GM21447 (cell line): Measurements from ENCODE around the gene FNDC3B.
A peak's percentile ranks its signal among the peaks of the same experiment; 100 is the strongest.

Experiments
- ATAC-seq: cut with Tn5 transposase; IDR thresholded peaks from one replicate; pipeline ENCODE4 v1.9.1; 2021; ENCODE audit not compliant: unreplicated experiment

Gene FNDC3B

DNA sequence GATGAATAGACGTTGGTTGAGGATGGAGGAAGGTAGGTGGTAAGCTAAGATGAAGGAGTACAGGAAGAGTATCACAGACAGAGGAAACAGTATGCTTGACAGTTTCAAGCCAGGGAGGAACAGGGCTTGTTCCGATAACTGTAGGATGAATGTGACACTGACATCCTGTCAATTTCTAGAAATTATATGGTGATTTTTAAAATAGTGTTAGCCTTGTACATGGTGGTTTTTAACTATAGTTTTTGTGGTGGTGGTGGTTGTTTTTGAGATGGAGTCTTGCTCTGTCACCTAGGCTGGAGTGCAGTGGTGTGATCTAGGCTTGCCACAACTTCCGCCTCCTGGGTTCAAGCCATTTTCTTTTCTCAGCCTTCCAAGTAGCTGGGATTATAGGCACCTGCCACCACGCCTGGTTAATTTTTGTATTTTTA lies 92.8 kb downstream of the FNDC3B start:
- no peak for ATAC-seq

GRCh38 chr3:172132721-172133311 lies 93.4 kb downstream of the FNDC3B start:
- no peak for ATAC-seq

GRCh38 chr3:172133838-172134237 lies 94.5 kb downstream of the FNDC3B start:
- ATAC-seq: no peak

DNA sequence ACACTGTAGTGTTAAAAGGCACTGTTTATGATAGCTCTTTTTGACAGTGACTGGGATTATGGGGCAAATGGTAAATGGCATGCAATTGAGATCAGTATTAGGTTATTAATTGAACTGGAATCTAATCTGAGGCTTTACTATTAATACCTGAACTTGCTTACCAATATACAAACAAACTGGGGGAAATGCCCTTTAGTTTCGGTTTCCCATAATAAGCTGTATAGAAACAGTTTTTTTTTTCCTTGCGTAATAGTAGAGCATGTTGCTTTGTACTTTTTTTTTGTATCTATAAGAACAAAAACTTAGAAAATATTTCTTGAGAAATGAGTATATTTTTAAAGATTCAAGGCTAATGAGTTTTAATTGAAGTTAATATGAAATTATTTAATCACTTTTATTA lies 95.0 kb downstream of the FNDC3B start:
- ATAC-seq: peak; percentile 41

DNA sequence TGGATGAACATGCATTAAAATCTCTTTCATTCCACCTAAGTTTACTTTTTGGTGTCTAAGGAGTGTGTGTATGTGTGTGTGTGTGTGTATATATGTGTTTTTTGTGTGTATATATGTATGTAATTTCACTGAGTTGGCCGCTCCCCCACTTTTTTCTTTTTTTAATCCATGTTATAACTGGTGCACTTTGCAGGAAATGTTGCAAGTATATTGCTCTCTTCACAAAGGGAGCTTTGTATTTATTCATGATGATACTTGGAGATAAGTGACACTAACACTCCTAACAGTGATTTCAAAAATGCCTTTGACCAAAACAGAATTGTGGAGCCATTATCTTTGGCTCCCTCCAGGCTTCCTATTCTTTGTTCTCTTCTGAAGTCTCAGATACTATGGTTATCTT lies 95.8 kb downstream of the FNDC3B start:
- ATAC-seq: no peak

- no peak for ATAC-seq
Observed at GRCh38 chr3:172135820-172136219, 96.4 kb downstream of the FNDC3B start.

- no peak for ATAC-seq
Observed at GRCh38 chr3:172136330-172136729, 97.0 kb downstream of the FNDC3B start.

- ATAC-seq: no peak
Observed at GRCh38 chr3:172137287-172138192, 98.2 kb downstream of the FNDC3B start.

DNA sequence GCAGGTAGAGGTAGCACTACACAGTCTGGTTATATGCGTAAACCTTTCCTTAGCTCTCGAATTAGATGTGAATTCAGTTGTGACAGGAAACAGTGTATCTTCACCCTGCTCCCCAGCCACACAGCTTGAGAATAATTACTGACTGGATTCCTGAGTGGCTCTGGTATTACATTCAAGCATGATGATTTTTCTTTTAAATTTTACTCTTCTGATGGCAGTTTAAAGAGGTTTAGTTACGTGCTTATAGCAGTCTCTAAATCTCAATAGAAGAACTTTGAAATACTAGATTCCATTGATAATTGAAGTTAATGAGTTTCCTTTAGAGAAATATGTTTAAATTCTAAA lies 98.8 kb downstream of the FNDC3B start:
- ATAC-seq: no peak

GRCh38 chr3:172138792-172139507 lies 99.6 kb downstream of the FNDC3B start:
- peak; percentile 40 for ATAC-seq

- no peak for ATAC-seq
Observed at GRCh38 chr3:172139528-172140276, 100.3 kb downstream of the FNDC3B start.

GRCh38 chr3:172140499-172141391 lies 101.4 kb downstream of the FNDC3B start:
- ATAC-seq: no peak

- ATAC-seq: peak; percentile 82
Observed at GRCh38 chr3:172142051-172142863, 102.9 kb downstream of the FNDC3B start.

- no peak for ATAC-seq
Observed at GRCh38 chr3:172142864-172143451, 103.6 kb downstream of the FNDC3B start.

DNA sequence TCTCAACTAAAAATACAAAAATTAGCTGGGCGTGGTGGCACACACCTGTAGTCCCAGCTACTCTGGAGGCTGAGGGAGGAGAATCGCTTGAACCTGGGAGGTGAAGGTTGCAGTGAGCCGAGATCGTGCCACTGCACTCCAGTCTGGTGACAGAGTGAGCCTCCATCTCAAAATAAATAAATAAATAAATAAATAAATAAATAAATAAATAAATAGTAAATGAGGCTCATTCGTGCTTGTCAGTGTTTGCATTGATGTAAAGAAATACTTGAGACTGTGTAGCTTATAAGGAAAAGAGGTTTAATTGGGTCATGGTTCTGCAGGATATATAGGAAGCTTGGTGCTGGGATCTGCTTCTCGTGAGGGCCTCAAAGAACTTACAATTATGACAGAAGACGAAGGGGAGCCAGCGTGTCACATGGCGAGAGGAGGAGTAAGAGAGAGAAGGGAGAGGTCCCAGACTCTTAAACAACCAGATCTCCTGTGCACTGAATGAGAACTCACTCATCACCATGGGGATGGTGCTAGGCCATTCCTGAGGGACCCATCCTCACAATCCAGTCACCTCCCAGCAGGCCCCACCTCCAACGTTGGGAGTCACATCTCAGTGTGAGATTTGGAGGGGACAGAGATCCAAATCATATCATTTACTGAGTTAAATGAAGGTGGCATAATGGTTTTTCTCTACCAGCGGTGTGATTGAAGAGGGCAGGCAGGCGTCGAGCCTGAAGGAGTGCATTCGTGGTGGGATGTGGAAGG lies 104.5 kb downstream of the FNDC3B start:
- ATAC-seq: no peak

GRCh38 chr3:172144601-172145000 lies 105.2 kb downstream of the FNDC3B start:
- ATAC-seq: no peak

GRCh38 chr3:172145031-172145686 lies 105.8 kb downstream of the FNDC3B start:
- ATAC-seq: no peak

GRCh38 chr3:172146349-172146748 lies 107.0 kb downstream of the FNDC3B start:
- ATAC-seq: no peak
